Progenitor cell of endocrine pancreas (in vitro differentiated cells): Measurements from ENCODE around the gene GGACT. TPM values are rescaled to one million over a fixed set of nuclear protein-coding genes. Genes with fewer than 3 reads are reported as not detected.

ENCODE experiments used
- DNase-seq: peaks from one replicate; pipeline ENCODE4 v3.0.0; 2021; ENCODE audit warnings: low spot score; ENCODE audit not compliant: unreplicated experiment
- H3K27ac Mint-ChIP-seq: 2 replicates; pipeline ENCODE4 v1.8.0; 2021; ENCODE audit warnings: mild to moderate bottlenecking, moderate library complexity, mixed read lengths
- H3K27me3 Mint-ChIP-seq: 2 replicates; pipeline ENCODE4 v1.8.0; 2021; ENCODE audit warnings: mixed read lengths
- H3K36me3 Mint-ChIP-seq: 2 replicates; pipeline ENCODE4 v1.8.0; 2022; ENCODE audit warnings: mixed read lengths; ENCODE audit not compliant: insufficient read depth
- H3K4me1 Mint-ChIP-seq: 2 replicates; pipeline ENCODE4 v1.8.0; 2021; ENCODE audit warnings: low read depth, mixed read lengths
- H3K4me3 Mint-ChIP-seq: 2 replicates; pipeline ENCODE4 v1.8.0; 2021; ENCODE audit warnings: low read depth, mild to moderate bottlenecking, moderate library complexity, mixed read lengths
- H3K9me3 Mint-ChIP-seq: 2 replicates; pipeline ENCODE4 v1.8.0; 2021; ENCODE audit warnings: low read depth, mixed read lengths
- CTCF ChIP-seq: fragments of 200-600 bp; sonication (generic); IDR thresholded peaks from one replicate; pipeline ENCODE4 v1.5.0; 2021; ENCODE audit warnings: antibody characterized with exemption, mild to moderate bottlenecking; ENCODE audit not compliant: unreplicated experiment
- total RNA-seq: library from RNA; stranded (reverse); gene quantifications from 2 replicates; pipeline ENCODE4 v1.2.1, GENCODE V29; 2021

Gene GGACT
- total RNA-seq, 1 donor from 2014 or later: 3.7 TPM

- no peak for DNase-seq
- H3K27me3 Mint-ChIP-seq: no peaks in the 10 kb centered on the region
Observed at GRCh38 chr13:100545684-100546061, 42.9 kb downstream of the GGACT start.

GRCh38 chr13:100544866-100545683 is 43.5 kb downstream of the GGACT start:
- Mint-ChIP-seq H3K36me3 (peaks cover 3% of the 10 kb centered on the region), H3K27me3 (no peaks in the 10 kb centered on the region), H3K4me1 (no peaks in the 10 kb centered on the region), H3K27ac (peak overlapping the region; percentile 37), H3K9me3 (no peaks in the 10 kb centered on the region), H3K4me3 (no peak overlapping the region)
- no peak for DNase-seq
- TF ChIP-seq CTCF: no peak

More at GRCh38 chr13:100545684-100546061, 42.9 kb downstream of the GGACT start:
- TF ChIP-seq CTCF: no peak
- Mint-ChIP-seq H3K4me1 (no peaks in the 10 kb centered on the region), H3K9me3 (no peaks in the 10 kb centered on the region), H3K36me3 (peaks cover 1% of the 10 kb centered on the region), H3K4me3 (no peak overlapping the region), H3K27ac (no peak overlapping the region)

- Mint-ChIP-seq H3K36me3 (peaks cover 7% of the 10 kb centered on the region), H3K4me3 (no peak overlapping the region), H3K27me3 (no peaks in the 10 kb centered on the region), H3K4me1 (no peaks in the 10 kb centered on the region), H3K27ac (peak overlapping the region; percentile 37), H3K9me3 (peaks cover 5% of the 10 kb centered on the region)
- no peak for TF ChIP-seq CTCF
- no peak for DNase-seq
Observed at GRCh38 chr13:100543872-100544602, 44.6 kb downstream of the GGACT start.

- Mint-ChIP-seq H3K36me3 (peaks cover 7% of the 10 kb centered on the region), H3K27me3 (no peaks in the 10 kb centered on the region), H3K9me3 (peaks cover 8% of the 10 kb centered on the region), H3K4me1 (no peaks in the 10 kb centered on the region), H3K27ac (no peak overlapping the region), H3K4me3 (no peak overlapping the region)
- no peak for DNase-seq
- TF ChIP-seq CTCF: peak; percentile 58
Observed at GRCh38 chr13:100542826-100543156, 45.8 kb downstream of the GGACT start.

- no peaks in the 10 kb centered on the region for H3K27me3 Mint-ChIP-seq
- H3K27ac Mint-ChIP-seq: no peak overlapping the region
- peaks cover 10% of the 10 kb centered on the region for H3K36me3 Mint-ChIP-seq
- TF ChIP-seq CTCF: no peak
- peaks cover 8% of the 10 kb centered on the region for H3K9me3 Mint-ChIP-seq
- no peaks in the 10 kb centered on the region for H3K4me1 Mint-ChIP-seq
- DNase-seq: no peak
- no peak overlapping the region for H3K4me3 Mint-ChIP-seq
Observed at GRCh38 chr13:100541897-100542825, 46.4 kb downstream of the GGACT start.
